A204.1 (cell line): ENCODE data around the gene FAM9C.
"Not testable (repeated sequence)": the region's sequence is repeated elsewhere in the genome, so short reads cannot be mapped to it uniquely, and the experiment has no call there.

Experiments
- FAIRE-seq: peaks from 2 replicates; lab custom pipeline; 2012; peaks lifted over from hg19 to GRCh38; lab: Jason Lieb, UNC

Gene FAM9C

DNA sequence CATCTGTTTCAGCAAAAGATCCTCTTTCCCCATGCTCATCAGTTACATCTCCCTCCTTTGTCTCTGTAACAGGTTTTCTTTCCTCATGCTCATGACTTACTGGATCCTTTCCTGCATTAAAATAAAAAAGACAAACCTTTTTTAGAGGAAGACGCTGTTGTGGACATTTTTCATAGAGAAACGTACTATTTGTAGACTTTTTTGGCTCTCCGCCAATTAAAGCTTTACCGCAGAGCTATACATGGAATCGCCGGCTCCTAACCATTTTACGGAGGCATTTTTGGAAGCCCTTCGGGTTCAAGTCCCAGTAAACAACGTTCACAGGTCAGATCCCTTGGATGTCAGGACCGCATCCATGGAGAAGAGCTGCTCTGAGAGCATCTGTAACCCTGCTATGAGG is 1.3 kb downstream of the FAM9C start:
- FAIRE-seq = no peak

DNA sequence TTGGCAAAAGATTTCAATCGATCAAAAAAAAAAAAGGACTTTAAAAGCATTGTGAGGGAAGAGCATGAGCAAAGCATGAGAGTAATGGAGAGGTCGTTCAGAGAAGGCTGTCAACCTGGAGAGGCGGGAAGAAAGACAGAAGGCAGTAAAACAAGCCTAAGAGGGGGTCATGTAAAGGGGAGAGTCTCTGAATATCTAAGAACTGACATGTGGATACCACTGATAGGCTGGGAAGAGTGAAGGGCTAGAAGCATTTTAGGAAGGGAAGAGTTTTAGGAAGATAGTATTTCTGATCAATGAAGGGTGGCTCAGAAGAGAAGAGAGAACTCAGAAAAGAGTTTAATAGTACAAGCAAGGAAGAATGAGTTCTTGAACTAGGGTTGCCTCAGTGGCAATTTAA is 7.5 kb downstream of the FAM9C start:
- no peak for FAIRE-seq

DNA sequence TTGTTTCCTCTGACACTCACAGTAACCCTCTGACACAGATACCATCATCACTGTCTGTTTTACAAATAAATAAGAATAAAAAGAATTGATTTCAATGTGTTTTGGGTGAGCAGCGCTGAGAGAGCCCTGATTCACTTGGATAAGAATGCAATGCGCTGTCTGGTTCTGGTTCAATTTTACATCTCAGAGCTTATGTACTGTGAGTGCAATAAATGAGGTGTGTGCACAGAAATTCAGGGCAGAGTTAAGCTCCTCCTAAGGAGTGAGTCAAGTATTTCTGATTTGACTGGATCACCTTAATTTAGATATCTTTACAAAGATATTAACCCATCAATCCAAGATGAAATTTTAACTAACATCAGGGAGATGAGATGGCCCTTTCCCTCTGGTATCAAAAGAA is 11.2 kb downstream of the FAM9C start:
- FAIRE-seq = no peak

DNA sequence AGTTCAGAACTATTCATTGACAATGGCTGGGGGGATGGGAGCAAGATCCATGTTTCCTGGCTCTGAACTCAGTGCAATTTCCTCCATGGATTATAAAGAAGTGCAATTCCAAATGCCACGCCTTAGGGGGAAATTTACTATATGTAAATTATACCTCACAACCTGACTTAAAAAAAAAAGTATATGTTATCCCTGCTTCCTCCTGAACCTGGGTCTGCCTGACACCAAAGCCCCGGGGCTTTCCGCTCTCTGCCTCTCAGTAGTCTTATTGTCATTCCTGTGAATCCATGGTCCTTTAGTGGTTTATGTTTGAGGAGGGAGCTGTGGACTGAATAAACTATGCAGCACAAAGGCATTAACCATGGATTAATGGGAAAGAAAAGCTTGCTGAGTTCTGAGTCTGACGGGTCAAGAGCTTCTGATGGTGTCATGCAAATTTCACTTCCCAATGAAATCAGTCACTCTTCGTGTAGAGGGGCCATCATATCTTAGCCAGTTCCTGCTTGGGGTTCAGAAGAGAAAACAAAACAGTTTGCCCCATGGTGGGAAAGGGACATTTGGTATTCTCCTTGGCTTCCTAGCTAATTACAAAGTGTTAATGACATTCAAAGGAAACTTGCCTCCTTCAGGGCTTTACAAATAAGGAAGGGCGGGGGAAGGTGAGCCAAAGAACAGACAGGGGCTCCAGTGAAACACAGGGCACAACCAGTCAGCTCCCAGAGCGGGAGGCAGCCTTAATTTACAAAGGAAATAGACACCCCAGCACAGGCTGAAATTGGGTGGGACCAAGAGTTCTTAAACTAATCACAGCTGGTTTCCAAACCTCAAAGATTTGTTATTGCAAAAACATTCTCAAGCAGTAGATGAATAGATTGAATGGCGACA is 14.3 kb downstream of the FAM9C start:
- no peak for FAIRE-seq

DNA sequence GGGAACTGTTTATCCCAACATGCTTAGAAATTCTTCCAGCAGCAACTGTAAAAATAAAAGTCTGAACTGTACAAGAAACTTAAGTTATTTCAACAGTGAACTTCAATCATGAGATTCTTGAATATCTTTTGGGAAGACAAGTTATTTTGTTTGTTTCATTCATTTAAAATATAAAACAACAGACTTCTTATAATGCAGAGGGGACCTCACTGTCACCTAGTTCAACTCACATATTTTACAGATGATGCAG is 14.9 kb downstream of the FAM9C start:
- FAIRE-seq = no peak

DNA sequence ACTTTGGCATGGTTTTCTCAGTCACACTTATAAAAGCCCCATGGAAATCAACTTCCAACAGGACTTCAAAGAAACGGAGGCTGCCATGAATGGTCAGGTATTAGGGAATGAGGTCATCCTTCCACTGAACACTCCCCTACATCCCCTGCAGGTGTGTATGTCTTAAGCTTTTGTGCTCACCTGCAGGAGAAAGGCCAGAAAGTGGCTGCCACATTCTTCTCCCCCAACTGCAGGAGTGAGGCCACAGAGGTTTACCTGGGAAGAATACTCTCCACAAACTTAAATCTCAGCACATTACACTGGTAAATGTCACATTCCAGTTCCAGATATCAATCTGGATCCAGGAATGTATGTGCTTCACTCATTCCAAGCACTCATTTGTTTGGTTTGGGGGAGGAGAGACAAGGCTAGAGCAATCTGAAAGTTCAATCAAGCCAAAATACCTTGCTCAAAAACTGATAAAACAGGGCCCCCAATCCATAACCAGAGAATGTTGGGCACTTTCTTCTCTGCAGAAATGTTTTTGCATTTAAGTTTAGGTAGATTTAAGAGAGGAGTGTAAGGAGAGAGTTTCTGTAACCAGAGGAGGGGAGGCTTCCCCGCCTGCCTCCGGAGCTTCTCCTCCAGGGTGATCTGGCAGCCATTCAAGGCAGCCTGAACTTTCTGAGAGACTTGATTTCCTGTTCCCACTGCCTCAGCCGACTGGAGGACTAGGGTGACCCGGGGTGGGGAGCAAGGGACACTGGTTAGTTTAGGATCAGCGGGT is 15.4 kb downstream of the FAM9C start:
- no peak for FAIRE-seq

DNA sequence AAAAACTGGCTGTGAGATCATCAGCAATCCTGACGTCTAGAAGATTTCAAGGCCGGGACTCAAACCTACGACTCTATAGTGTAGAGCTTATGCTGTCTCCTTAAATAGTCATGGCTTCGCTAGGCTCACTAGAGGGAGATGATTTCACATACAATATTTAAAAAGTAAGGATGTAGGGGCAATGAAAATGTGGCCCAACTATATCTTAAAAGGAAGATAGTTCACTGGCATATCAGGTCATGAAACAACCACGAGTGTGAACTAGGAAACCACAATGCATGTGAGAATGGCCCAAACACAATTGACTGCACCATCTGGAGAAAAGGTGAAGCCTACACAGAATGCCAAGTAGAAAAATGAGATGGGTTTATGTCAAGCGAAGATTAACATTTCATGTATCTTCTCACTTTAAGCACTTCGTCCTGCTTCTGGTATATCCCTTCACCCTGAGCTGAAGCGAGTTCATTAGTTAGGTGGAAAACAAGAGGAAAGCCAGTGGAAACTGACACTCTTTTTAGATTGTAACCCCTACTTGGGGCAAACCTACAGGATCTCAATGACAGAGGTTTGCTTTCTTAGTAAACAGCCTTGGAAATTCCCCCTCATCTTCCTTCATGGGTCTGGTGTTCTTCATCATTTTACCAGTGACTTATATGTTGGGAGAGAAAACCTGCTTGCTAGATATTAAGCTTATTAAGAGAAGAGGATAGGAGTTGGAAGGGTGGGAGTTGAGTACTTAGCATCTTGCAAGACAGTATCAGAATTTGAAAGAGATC is 17.4 kb downstream of the FAM9C start:
- no peak for FAIRE-seq

DNA sequence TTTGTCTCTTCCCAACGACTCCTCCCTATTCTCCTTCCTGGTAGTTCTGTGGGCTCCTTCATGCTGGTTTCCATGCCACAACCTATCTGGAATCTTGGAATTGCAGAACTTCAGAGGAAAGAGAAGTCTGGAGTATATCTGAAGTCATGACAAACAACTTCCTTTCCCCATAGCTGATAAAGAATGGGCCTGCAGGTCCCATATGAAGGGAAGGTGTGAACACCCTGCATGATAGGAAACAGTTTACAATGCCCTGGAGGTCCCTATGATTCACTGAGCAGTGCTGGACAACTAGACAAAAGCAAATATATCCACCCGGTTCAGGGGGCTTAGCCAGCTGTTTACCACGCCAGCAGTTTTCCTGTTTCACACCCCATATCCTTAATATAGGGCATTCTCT is 19.4 kb downstream of the FAM9C start:
- FAIRE-seq = no peak

DNA sequence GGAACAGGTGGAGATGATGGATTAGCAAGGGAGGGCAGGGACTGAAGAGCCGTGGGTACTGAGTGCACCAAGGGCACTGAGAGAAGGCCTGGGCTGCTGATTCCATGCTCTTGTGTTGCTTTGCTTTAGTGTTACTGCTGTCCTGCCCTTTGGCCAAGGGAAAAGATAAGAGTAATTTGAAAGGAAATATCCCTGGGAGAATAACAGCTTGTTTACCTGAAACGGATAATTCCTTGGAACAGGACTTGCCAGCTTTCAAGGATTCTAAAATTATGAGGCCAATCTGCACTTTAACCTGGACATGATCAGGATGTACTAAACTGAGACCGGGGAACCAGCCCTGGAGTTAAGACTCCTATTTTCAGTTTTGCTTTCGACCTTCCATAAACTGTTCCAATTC is 20.4 kb downstream of the FAM9C start:
- no peak for FAIRE-seq

DNA sequence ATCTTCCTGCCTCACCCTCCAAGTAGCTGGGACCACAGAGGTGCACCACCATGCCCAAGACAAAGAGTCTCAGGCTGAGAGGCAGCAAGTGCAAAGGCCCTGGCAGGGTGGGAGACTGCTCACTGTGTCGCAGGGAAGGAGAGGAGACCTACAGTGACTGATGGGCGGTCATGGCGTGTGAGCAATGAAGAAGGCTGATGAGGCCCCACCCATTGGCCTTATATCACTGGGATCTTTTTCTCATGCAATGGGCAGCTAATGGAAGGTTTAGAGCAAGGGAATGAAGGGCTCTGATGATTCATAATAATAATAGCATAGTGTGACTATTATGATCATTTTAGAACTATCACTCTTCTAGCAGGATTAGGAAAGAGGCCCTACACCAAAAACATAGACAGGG is 20.9 kb downstream of the FAM9C start:
- FAIRE-seq = no peak

DNA sequence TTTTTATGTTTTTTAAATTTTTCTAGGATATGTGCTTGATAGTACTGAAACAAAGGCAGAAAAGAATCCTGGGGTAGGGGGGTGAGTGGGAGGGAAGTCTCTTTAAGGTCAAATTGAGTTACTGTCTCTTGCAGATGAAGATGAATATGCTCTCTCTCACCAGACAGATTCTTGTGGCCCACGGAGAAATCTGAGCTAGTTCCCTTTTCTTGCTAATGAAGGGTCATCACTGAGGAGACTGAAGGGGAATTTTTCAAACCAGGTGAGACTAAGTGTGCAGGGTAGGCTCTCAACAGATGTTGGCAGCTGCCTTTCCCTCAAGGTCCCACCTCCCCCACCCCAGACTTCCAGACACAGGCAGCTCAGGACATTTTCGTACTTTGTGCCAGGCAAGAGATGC is 21.5 kb downstream of the FAM9C start:
- no peak for FAIRE-seq

DNA sequence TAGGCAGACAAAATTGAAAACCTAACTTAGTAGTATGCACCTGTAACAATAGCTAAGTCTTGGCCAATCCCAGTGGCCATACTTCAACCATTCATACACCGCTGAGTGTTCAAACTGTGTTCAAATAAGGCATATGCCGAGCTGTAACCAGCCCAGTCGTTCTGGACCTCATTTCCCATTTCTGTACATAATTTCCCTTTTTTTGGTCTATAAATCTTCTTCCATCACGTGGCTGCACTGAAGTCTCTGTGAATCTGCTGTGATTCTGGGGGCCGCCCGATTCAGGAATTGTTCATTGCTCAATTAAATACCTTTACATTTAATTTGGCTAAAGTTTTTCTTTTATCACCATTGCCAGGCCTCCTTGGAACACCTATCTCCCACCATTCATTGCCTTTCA is 27.7 kb downstream of the FAM9C start:
- FAIRE-seq = not testable (repeated sequence)

DNA sequence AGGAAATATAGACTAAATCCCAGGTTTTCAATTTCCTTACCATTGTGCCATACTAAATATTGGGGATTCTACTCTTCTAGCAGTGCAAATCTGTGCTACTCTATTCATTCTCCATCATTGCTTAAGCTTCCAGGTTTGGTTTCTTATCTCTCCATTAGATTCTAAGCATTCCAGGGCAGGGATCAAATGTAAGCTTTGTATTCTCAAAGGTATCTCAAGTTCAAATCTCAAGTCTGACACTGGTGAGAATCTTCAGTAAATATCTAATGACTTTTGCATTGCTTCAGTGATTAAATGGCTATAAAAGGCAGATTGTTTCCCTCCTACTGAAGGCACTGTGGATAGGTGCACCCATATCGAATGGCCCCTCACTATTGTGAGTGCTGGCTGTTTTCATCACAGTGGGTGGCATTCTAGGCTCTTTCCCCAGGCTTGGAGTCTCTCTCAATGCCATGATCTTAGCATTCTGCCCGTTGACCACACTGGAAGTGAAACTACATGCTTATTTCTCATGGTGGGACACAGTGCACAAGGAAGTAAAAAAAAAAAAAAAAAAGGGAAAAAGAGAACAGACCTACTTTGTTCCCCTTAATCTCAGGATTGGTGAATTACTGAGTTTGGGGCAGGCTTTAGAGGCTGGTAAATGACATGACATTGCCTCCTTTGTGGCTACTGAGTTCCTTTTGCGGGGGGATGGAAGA is 28.7 kb downstream of the FAM9C start:
- FAIRE-seq = no peak

DNA sequence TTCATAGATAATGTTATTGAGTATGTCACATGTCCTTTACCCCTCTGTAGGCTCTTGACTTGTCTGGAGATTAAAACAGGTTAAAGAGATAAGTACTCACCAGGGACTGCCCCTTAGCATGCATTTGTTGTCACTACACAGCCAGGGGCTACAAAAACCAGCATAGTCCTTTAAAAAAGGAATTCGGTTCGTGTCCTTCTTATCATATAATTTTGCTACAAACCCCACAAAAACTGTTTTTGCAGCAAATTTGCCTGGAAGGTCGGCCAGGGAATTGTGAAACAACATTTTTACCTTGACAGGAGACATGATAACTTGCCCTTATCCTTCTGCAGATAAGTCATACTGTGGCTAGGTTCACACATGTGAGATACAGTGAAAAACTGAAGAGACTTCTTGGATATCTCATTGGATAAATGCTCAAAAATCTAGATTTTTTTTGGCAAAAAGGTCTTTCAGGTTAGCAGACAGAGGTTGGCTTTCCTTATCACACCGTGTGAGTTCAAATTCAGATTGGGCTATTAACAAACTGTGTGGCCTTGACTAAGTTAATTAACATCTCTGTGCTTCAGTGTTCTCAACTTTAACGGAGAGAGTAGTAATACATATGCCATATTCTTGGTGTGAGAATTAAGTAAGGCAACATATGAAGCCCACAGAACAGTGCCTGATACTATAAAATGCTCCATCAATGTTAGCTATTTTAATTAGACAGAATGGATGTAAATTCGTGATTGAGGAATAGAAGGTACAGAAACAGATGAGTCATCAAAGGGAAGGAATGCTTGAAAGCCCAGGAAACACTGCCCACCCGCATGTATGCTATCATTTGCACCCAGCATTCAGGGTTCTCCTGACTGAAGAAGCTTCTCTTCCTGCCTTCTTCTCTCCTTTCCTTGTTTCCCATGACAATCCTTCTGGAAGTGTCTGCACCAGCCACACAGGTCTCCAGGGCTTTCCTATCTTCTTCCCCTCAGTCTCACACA is 30.0 kb downstream of the FAM9C start:
- FAIRE-seq = no peak

DNA sequence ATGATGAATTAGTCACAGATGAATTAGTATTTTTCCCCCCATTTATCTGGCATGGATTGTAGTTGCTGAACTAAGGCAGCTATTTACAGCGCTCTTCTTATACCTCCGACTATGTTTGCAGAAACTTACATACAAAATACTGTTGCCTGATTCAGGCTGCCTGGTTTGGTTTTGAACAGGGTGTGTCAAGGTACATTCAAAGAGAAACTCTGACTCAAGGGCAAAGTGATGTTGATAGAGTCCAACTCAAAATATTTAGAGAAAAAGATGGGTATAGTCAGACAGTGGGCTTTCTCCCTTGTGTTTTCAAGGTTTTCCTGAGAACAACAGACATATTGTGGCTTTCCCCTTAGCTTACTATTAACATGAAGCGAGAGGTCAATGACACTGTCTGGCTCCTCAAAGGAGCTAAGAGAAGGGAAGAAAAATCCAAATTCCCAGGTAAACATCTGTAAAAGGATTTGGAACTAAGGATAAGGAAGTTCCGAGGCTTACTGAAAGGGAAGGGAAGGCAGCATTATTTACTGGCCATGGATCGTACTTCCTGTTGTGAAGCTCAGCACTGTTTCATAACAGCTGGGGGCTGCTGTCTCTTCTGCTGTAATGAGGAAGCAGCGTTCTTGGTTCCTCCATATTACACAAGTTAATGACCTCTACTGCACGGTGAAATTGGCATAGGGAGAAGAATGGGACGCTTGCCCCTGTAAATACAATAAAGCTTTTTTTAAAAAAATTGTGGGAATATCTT is 30.9 kb downstream of the FAM9C start:
- no peak for FAIRE-seq

DNA sequence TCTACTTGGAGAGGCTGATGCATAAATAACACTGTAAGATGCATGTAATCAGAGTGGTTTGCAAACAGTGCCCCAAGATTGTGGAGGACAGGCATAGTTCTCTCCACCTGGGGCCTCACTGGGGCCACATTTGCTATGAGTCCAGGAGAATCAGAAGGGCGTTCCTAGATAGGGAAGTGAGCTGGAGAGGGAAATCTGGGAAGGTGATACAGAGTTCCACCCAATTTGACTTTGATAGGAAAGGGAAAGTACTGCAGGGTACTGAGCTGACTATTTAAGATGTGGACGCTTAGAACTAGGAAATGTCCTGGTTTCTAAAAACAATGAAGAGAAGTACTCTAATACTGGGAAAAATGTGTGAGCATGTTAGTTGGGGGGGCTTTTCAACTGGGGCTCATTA is 33.9 kb downstream of the FAM9C start:
- FAIRE-seq = no peak

DNA sequence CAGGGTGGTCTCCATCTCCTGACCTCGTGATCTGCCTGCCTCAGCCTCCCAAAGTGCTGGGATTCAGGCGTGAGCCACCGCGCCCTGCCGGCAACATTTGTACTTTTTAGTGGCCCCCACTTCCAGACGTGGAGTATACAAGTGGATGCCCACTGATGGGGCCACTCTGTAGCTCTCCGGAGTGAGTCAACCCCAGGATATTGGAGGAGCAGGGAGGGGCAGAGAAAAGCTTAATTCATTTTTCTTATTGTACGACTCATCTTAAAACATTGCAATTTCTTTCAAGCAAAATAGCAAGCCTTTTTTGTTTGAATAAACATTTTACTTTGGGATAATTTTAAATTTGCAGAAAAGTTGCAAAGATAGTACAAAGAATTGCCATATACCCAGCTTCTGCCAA is 34.6 kb downstream of the FAM9C start:
- FAIRE-seq = no peak

DNA sequence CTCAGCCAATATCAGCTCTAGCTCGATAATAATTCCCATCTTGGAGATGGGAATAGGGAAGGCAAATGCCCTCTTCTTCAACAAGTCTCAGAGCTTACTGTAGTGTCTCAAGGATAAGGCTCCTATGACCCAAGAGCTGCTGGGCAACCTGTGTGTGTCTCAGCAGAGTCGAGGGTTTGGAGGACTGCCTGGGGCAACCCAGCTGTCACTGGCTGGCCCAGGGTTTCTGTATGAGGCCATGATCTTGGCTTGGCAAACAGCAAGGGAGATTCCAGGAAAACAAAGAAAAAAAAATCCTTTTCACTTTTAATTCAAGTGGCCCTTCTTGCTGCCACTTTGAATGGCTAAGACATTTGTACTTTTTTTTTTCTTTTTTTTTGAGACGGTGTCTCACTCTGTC is 35.1 kb downstream of the FAM9C start:
- FAIRE-seq = no peak

DNA sequence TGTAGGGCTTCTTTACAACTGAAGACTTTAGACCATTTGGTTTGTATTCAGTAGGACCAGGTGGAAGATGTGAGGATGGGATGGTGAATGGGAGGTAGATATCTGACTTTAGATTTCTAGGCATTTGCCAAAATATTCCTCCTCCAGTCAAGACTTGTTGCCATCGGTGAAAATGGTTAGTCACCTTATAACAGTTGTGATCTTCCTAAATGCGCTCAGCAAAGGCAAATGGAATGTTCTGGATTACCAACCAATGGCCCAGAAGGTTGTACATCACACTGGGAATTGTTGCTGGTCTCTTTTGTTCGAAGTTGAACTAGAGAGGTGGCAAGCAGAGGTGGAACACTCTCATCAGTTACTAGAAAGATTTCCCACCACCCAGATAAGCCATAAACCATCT is 35.6 kb downstream of the FAM9C start:
- no peak for FAIRE-seq

DNA sequence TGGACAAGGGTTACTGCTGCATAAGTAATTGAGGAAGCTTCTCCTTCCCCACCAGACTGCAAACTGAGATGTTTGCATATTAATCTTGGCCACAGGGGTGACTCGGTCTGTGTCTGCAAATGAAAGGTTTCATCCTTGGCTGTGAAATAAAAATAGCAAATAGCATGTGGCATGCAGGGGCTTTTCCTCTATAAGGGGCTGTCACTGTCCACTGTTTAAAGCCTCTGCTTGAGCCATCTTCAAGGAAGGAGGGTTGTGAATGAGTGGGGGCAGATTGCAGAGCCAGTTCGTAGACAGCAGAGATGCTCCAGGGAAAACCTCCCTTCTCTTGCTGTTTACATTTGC is 36.3 kb downstream of the FAM9C start:
- FAIRE-seq = no peak
